Memory B cell (primary cell): ENCODE measurements around the gene PIK3CG.
A peak's percentile ranks its signal among the peaks of the same experiment; 100 is the strongest.

Experiments
- ATAC-seq: fragments of 150-1000 bp; cut with Tn5 transposase; 2 replicates; pipeline ENCODE4 v1.10.0; 2021; ENCODE audit warnings: low read depth, mild to moderate bottlenecking, moderate library complexity
- DNase-seq, 2 donors: peaks; one replicate each; pipeline ENCODE4 v3.0.0; 2022; ENCODE audit warnings: low spot score in 2 of 2
- H3K27ac Mint-ChIP-seq: one replicate; pipeline ENCODE4 v1.8.0; 2022; ENCODE audit warnings: mild to moderate bottlenecking, moderate library complexity, mixed read lengths
- H3K27me3 Mint-ChIP-seq: one replicate; pipeline ENCODE4 v1.8.0; 2022; ENCODE audit warnings: mixed read lengths
- H3K36me3 Mint-ChIP-seq: one replicate; pipeline ENCODE4 v1.8.0; 2022; ENCODE audit warnings: mild to moderate bottlenecking, mixed read lengths
- H3K4me1 Mint-ChIP-seq: one replicate; pipeline ENCODE4 v1.8.0; 2022; ENCODE audit warnings: mixed read lengths
- H3K4me3 Mint-ChIP-seq: one replicate; pipeline ENCODE4 v1.8.0; 2022; ENCODE audit warnings: mild to moderate bottlenecking, moderate library complexity, mixed read lengths
- H3K9me3 Mint-ChIP-seq: one replicate; pipeline ENCODE4 v1.8.0; 2022; ENCODE audit warnings: mixed read lengths

The PIK3CG gene

DNA sequence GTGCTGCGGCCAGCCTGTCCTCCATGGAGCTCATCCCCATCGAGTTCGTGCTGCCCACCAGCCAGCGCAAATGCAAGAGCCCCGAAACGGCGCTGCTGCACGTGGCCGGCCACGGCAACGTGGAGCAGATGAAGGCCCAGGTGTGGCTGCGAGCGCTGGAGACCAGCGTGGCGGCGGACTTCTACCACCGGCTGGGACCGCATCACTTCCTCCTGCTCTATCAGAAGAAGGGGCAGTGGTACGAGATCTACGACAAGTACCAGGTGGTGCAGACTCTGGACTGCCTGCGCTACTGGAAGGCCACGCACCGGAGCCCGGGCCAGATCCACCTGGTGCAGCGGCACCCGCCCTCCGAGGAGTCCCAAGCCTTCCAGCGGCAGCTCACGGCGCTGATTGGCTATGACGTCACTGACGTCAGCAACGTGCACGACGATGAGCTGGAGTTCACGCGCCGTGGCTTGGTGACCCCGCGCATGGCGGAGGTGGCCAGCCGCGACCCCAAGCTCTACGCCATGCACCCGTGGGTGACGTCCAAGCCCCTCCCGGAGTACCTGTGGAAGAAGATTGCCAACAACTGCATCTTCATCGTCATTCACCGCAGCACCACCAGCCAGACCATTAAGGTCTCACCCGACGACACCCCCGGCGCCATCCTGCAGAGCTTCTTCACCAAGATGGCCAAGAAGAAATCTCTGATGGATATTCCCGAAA, 2.7 kb downstream of the PIK3CG start:
- Mint-ChIP-seq H3K27ac (peak overlapping the region; percentile 95), H3K4me1 (peaks cover 48% of the 10 kb centered on the region), H3K4me3 (peak overlapping the region; percentile 96), H3K36me3 (peaks cover 27% of the 10 kb centered on the region), H3K27me3 (no peaks in the 10 kb centered on the region), H3K9me3 (no peaks in the 10 kb centered on the region)
- DNase-seq (no peak), ATAC-seq (no peak)

DNA sequence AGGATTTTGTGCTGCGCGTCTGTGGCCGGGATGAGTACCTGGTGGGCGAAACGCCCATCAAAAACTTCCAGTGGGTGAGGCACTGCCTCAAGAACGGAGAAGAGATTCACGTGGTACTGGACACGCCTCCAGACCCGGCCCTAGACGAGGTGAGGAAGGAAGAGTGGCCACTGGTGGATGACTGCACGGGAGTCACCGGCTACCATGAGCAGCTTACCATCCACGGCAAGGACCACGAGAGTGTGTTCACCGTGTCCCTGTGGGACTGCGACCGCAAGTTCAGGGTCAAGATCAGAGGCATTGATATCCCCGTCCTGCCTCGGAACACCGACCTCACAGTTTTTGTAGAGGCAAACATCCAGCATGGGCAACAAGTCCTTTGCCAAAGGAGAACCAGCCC, 3.3 kb downstream of the PIK3CG start:
- DNase-seq = no peak
- Mint-ChIP-seq H3K4me1 (peaks cover 47% of the 10 kb centered on the region), H3K27me3 (no peaks in the 10 kb centered on the region), H3K36me3 (peaks cover 31% of the 10 kb centered on the region), H3K4me3 (peak overlapping the region; percentile 49), H3K9me3 (no peaks in the 10 kb centered on the region), H3K27ac (peak overlapping the region; percentile 86)
- ATAC-seq = no peak

DNA sequence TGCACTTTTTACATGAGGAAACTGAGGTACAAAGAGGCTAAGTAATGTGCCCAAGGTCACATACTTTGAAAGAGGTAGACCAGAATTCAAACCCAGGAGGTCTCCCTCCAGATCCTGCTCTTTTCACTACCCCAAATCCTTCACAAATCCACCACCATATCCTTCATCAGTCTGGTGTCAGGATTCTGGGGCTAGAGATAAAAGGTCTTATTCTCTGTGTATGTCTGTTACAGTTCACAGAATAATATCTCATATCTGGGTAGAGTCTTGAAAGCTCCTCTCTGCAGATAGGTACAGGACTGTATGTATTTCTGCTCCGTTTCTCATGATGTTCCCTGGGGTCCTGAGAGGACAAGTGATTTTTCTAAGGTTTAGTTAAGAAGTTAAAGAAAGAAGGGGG, 4.9 kb downstream of the PIK3CG start:
- peak overlapping the region; percentile 86 for H3K27ac Mint-ChIP-seq
- H3K4me3 Mint-ChIP-seq = peak overlapping the region; percentile 49
- ATAC-seq (no peak), DNase-seq (no peak)
- peaks cover 48% of the 10 kb centered on the region for H3K4me1 Mint-ChIP-seq
- H3K36me3 Mint-ChIP-seq = peaks cover 43% of the 10 kb centered on the region
- H3K27me3 Mint-ChIP-seq = no peaks in the 10 kb centered on the region
- no peaks in the 10 kb centered on the region for H3K9me3 Mint-ChIP-seq

DNA sequence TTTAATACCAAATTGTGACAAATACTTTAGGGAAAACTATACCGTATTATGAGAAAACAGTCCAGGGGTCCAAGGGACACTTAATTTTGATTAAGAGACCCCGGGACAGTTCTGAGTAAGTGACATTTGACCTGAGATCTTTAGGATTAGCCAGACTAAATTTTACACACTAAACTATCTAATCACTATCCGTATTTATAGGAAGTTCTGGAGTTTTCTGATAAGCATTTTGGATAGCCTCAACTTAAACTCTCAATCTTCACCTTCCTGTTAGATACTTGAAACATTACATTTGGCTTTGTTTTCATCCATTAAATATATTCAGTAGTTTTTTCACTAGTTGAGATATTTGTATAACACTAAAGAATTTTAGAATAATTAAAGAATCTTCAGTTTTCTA, 5.4 kb downstream of the PIK3CG start:
- Mint-ChIP-seq H3K27me3 (no peaks in the 10 kb centered on the region), H3K36me3 (peaks cover 48% of the 10 kb centered on the region)

DNA sequence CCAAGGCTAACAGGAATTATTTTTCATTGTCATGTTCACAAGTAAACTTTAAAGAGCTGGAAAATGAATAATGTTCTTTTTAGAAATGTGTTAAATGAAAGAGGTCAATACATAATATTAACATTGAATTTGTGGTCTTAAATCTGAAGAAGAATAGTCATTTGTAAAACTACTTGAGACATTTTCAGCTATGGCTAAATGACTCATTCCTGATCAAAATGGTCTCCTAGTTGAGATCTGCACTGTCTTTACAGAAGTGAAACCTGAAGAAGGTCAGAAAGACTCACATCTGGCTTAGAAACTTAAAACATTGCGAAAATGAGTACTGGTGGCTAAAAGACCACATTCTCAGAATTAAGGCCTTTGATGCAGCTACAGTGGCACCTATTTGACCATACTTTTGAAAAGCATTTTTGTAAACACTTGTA, 5.9 kb downstream of the PIK3CG start:
- Mint-ChIP-seq H3K4me1 (peaks cover 48% of the 10 kb centered on the region), H3K27me3 (no peaks in the 10 kb centered on the region), H3K36me3 (peaks cover 50% of the 10 kb centered on the region), H3K27ac (peak overlapping the region; percentile 86), H3K9me3 (no peaks in the 10 kb centered on the region), H3K4me3 (peak overlapping the region; percentile 65)
- DNase-seq (peak in 1 of 2 donors; percentile 34), ATAC-seq (peak; percentile 84)

More for the DNA sequence above, 5.4 kb downstream of the PIK3CG start:
- no peak for DNase-seq
- Mint-ChIP-seq H3K9me3 (no peaks in the 10 kb centered on the region), H3K27ac (peak overlapping the region; percentile 86), H3K4me1 (peaks cover 48% of the 10 kb centered on the region), H3K4me3 (peak overlapping the region; percentile 65)
- no peak for ATAC-seq

DNA sequence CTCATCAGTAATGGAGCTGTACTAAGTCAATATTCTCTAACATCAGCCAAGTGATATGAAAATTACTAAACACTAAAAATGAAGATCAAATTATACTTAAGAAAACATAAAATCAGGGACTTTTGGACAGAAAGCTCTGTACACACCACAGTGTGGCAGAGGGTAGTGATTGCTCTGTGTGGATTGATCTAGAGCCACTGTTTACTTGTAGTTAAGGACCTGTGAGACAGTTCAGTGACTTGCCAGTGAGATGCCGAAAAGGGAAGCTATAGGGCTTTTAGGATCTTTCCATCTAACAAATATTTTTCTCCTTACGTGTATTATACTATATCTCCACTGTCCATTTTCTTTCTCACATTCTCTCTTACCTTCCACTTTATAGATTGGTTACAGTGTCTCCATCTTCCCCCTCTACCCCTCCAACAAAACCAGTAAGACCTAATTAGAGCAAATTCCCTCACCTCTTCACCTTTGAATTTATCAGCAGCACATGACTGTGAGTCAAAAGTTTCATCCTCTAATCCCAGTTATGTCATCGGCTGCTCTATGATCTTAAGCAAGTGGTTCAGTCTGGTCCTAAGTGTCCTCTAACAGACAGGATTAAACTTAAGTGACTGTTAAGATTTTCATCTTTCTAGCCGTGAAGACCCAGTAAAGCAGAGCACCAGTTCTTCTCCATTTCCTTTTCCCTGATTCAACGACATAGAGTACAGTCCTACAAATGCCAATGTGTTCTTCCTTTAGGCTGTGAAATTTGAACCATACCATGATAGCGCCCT, 6.9 kb downstream of the PIK3CG start:
- Mint-ChIP-seq H3K27me3 (no peaks in the 10 kb centered on the region), H3K27ac (peak overlapping the region; percentile 86), H3K4me1 (peaks cover 45% of the 10 kb centered on the region), H3K4me3 (peak overlapping the region; percentile 59), H3K36me3 (peaks cover 52% of the 10 kb centered on the region), H3K9me3 (no peaks in the 10 kb centered on the region)
- ATAC-seq (peak; percentile 66), DNase-seq (no peak)

DNA sequence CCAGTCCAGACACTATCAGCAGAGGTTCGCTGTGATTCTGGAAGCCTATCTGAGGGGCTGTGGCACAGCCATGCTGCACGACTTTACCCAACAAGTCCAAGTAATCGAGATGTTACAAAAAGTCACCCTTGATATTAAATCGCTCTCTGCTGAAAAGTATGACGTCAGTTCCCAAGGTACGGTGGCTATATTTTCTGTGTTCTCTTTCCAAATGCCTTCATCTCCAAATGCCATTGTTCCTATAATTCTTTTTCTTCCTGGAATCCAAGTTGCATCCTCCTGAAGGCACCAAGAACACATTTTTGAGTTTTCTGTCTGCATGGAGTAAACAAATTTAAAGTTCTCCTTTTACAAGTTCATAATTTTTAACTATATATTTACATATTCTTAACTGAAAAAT, 7.7 kb downstream of the PIK3CG start:
- peaks cover 56% of the 10 kb centered on the region for H3K36me3 Mint-ChIP-seq
- ATAC-seq (no peak), DNase-seq (no peak)
- H3K27me3 Mint-ChIP-seq = no peaks in the 10 kb centered on the region
- peaks cover 43% of the 10 kb centered on the region for H3K4me1 Mint-ChIP-seq
- H3K9me3 Mint-ChIP-seq = no peaks in the 10 kb centered on the region
- H3K27ac Mint-ChIP-seq = peak overlapping the region; percentile 86
- H3K4me3 Mint-ChIP-seq = peak overlapping the region; percentile 59

DNA sequence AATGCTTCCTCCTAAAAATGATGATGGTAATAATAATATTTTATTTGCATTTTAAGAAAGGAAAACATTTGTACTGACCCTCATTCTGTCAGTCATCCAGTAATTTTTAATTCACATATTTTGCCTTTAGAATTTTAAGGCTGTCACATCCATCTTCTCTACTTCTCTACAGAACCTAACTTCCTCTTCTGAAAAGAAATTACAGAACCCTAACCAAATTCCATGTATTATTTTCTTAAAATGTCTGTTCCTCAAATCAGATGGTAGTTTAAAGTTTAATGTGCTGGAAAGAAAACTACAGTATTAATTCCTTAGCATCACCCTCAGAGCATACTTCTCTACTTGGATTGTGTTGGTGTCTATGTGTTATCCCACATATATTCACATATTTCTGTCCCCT, 9.0 kb downstream of the PIK3CG start:
- no peak for ATAC-seq
- Mint-ChIP-seq H3K9me3 (no peaks in the 10 kb centered on the region), H3K4me3 (no peak overlapping the region), H3K36me3 (peaks cover 51% of the 10 kb centered on the region), H3K4me1 (peaks cover 37% of the 10 kb centered on the region), H3K27ac (peak overlapping the region; percentile 18), H3K27me3 (no peaks in the 10 kb centered on the region)
- DNase-seq = no peak

DNA sequence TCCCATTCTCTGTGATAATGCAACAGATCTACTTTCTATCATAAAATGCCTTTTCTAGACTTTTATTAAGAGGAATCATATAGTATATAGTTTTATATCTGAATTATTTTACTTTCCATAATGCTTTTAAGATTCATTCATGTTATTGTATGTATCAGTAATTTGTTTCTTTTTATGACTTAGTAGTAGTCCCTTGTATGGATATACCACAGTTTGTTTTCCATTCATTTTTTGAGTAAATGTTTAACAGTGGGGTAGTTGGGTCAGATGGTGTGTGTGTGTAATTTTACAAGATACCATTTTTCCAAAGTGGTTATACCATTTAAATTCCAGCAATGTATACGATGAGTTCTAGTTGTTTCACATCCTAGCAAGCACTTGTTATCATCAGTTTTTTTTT, 10.4 kb downstream of the PIK3CG start:
- H3K4me1 Mint-ChIP-seq = peaks cover 30% of the 10 kb centered on the region
- H3K27ac Mint-ChIP-seq = no peak overlapping the region
- no peaks in the 10 kb centered on the region for H3K9me3 Mint-ChIP-seq
- peaks cover 54% of the 10 kb centered on the region for H3K36me3 Mint-ChIP-seq
- H3K27me3 Mint-ChIP-seq = no peaks in the 10 kb centered on the region
- H3K4me3 Mint-ChIP-seq = no peak overlapping the region
- ATAC-seq = no peak
- DNase-seq = no peak

DNA sequence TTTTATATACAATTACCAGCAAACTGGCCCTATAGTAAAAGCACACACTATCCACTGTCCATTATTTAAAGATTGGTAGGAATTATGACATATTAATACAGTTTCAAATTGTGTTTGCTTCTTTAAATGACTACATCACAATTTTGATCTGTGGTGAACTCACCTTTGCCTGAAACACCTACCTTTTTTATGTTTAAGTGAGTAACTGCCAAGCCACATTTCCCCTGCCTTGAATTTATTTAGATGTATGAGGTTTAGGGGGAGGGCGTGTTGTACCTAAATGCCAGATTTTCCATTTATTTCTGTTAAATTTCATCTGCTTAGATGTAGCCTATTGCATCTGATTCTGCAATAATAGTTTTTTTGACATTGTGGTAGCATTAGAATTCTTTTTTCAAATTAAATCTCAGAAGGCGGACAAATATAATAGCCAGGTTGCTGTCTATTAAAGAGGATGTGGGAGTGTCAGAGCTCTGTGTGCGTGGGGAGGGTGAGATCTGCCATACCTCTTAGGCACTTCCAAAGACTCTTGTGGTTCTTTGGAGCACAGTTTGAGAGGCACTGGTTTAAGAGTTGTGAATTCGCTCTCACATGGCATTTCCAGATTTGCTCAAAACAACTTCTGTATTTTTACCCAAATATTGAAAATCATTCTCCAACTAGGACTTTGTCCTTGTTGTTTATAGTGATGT, 13.8 kb downstream of the PIK3CG start:
- no peaks in the 10 kb centered on the region for H3K9me3 Mint-ChIP-seq
- H3K4me1 Mint-ChIP-seq = peaks cover 20% of the 10 kb centered on the region
- no peak for DNase-seq
- ATAC-seq = no peak
- peaks cover 61% of the 10 kb centered on the region for H3K36me3 Mint-ChIP-seq
- H3K27me3 Mint-ChIP-seq = no peaks in the 10 kb centered on the region
- no peak overlapping the region for H3K27ac Mint-ChIP-seq
- no peak overlapping the region for H3K4me3 Mint-ChIP-seq

DNA sequence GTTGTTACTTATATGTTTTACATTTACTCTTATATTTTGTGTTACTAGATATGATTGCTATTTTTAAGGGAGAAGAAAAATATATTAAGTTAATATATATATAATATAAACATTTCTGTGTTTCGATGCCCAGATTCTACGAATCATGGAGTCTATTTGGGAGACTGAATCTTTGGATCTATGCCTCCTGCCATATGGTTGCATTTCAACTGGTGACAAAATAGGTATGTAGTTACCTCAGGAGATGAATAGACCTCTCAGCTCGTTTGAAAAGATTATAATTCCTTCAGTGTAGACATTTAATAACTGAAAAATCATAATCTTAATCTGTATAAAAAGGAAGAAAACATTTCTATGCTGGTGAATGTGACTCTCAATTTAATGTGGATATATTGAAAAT, 16.9 kb downstream of the PIK3CG start:
- no peaks in the 10 kb centered on the region for H3K27me3 Mint-ChIP-seq
- no peaks in the 10 kb centered on the region for H3K9me3 Mint-ChIP-seq
- peaks cover 69% of the 10 kb centered on the region for H3K36me3 Mint-ChIP-seq
- H3K4me1 Mint-ChIP-seq = peaks cover 19% of the 10 kb centered on the region
- H3K4me3 Mint-ChIP-seq = no peak overlapping the region
- ATAC-seq (no peak), DNase-seq (no peak)
- H3K27ac Mint-ChIP-seq = no peak overlapping the region

DNA sequence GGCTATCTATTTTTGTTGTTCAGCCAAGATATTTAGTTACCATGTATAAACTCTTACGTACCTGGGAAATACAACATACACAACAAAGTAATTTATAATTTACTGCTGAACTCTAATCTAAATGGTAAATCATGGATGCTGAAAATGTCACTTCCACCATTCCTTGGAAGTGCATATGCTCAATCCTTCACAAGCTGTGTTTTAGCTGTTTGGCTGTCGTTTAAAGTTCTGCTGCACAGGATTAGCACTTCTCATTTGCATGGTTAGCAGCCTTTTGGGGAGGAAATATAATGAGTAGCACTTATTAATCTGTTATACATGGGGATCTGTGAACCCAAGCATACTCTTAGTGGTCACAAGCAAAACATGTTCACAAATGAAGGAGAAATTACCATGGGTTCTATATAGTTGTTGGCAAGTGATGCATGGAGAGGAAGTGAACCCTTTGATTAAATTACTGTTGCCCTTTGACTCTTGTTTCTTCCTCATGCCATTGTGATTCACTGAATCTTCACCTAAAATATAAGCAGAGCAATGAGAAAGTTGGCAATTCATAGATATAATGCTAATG, 18.5 kb downstream of the PIK3CG start:
- Mint-ChIP-seq H3K9me3 (no peaks in the 10 kb centered on the region), H3K4me1 (peaks cover 21% of the 10 kb centered on the region), H3K27me3 (no peaks in the 10 kb centered on the region), H3K36me3 (peaks cover 67% of the 10 kb centered on the region), H3K4me3 (peak overlapping the region; percentile 14), H3K27ac (peak overlapping the region; percentile 72)
- no peak for DNase-seq
- peak; percentile 72 for ATAC-seq

DNA sequence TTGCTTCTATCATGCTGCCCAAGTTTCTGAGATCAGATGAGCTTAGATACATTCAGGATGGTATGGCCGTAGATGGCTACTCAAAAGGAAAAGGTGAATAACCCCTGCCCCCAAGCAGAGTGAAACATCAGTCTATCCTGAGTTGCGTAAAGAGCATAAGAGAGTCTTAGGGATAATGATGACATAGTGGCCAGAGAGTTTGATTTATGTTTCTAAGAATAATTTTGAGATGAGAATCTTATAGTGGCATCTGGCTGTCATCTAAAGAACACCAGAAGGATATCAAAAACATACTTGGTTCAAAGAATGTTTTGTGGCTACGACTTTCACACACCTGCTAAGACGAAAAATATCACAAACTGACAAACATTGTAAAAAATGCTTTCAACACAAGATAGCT, 20.6 kb downstream of the PIK3CG start:
- no peak for ATAC-seq
- no peak overlapping the region for H3K4me3 Mint-ChIP-seq
- H3K4me1 Mint-ChIP-seq = peaks cover 22% of the 10 kb centered on the region
- H3K27me3 Mint-ChIP-seq = no peaks in the 10 kb centered on the region
- DNase-seq = no peak
- no peaks in the 10 kb centered on the region for H3K9me3 Mint-ChIP-seq
- no peak overlapping the region for H3K27ac Mint-ChIP-seq
- peaks cover 68% of the 10 kb centered on the region for H3K36me3 Mint-ChIP-seq

DNA sequence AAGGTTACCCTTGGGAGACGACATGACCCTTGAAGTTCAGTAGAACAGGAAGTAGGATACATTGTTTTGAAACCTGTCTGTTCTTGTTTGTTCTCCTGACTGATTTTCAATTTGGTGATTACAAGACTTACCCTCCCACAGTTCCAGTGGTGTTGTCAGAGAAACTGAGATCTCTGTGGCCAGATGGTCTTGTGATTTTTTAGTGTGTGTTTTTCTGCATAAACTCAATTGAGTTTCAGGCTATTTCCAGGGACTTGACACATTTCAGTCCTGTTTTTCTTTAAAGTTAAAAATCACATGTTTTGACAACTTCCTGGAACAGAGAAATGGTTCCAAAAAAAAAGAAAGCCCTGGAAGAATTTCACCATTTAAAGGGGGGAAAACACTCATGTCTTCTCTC, 22.3 kb downstream of the PIK3CG start:
- Mint-ChIP-seq H3K4me3 (no peak overlapping the region), H3K9me3 (no peaks in the 10 kb centered on the region), H3K4me1 (peaks cover 26% of the 10 kb centered on the region), H3K36me3 (peaks cover 74% of the 10 kb centered on the region), H3K27me3 (no peaks in the 10 kb centered on the region), H3K27ac (peak overlapping the region; percentile 33)
- no peak for DNase-seq
- ATAC-seq = no peak
